GM19351 (cell line): ENCODE results near the gene NFATC1.
"Not testable (repeated sequence)": the region's sequence is repeated elsewhere in the genome, so short reads cannot be mapped to it uniquely, and the experiment has no call there.

Source experiments
- ATAC-seq: cut with Tn5 transposase; IDR thresholded peaks from one replicate; pipeline ENCODE4 v1.9.1; 2021; ENCODE audit warnings: mild to moderate bottlenecking, moderate library complexity; ENCODE audit not compliant: unreplicated experiment

The NFATC1 gene

GRCh38 chr18:79469309-79469708 lies 73.6 kb downstream of the NFATC1 start:
- ATAC-seq = no peak

- ATAC-seq = no peak
Observed at GRCh38 chr18:79469751-79470505, 74.2 kb downstream of the NFATC1 start.

GRCh38 chr18:79470547-79470946 lies 74.8 kb downstream of the NFATC1 start:
- no peak for ATAC-seq

- ATAC-seq = no peak
Observed at GRCh38 chr18:79471046-79471445, 75.3 kb downstream of the NFATC1 start.

- ATAC-seq = no peak
Observed at GRCh38 chr18:79471597-79471996, 75.9 kb downstream of the NFATC1 start.

- ATAC-seq = no peak
Observed at GRCh38 chr18:79472176-79472575, 76.4 kb downstream of the NFATC1 start.

GRCh38 chr18:79472946-79473345 lies 77.2 kb downstream of the NFATC1 start:
- ATAC-seq = no peak

- ATAC-seq = no peak
Observed at GRCh38 chr18:79476031-79476917, 80.5 kb downstream of the NFATC1 start.

GRCh38 chr18:79476918-79477571 lies 81.3 kb downstream of the NFATC1 start:
- no peak for ATAC-seq

- no peak for ATAC-seq
Observed at GRCh38 chr18:79477711-79478483, 82.2 kb downstream of the NFATC1 start.

- ATAC-seq = no peak
Observed at GRCh38 chr18:79478484-79479115, 82.9 kb downstream of the NFATC1 start.

GRCh38 chr18:79479116-79479760 lies 83.5 kb downstream of the NFATC1 start:
- ATAC-seq = no peak

GRCh38 chr18:79479761-79480161 lies 84.0 kb downstream of the NFATC1 start:
- no peak for ATAC-seq

- ATAC-seq = no peak
Observed at GRCh38 chr18:79480171-79481045, 84.7 kb downstream of the NFATC1 start.

GRCh38 chr18:79481046-79481790 lies 85.5 kb downstream of the NFATC1 start:
- ATAC-seq = no peak

GRCh38 chr18:79483393-79483792 lies 87.7 kb downstream of the NFATC1 start:
- not testable (repeated sequence) for ATAC-seq

- no peak for ATAC-seq
Observed at GRCh38 chr18:79483971-79484491, 88.3 kb downstream of the NFATC1 start.
